Measurements from ENCODE around the gene MAP3K5.

DNA sequence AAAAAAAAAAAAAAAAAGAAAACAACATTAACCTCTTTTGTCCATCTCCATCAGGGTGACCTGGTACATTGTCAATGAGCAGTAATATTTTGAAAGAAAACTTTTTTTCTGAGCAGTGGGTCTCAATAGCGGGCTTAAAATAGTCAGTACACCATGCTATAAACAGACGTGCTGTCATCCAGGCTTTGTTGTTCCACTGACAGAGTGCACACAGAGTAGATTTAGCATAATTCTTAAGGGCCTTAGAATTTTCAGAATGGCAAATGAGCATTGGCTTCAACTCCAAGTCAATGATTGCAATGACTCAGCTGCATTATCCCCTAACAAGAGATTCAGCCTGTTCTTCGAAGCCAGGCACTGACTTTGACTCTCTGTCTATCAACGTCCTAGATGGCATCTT is 277.7 kb downstream of the MAP3K5 start:
- TF ChIP-seq, protein P1, sequence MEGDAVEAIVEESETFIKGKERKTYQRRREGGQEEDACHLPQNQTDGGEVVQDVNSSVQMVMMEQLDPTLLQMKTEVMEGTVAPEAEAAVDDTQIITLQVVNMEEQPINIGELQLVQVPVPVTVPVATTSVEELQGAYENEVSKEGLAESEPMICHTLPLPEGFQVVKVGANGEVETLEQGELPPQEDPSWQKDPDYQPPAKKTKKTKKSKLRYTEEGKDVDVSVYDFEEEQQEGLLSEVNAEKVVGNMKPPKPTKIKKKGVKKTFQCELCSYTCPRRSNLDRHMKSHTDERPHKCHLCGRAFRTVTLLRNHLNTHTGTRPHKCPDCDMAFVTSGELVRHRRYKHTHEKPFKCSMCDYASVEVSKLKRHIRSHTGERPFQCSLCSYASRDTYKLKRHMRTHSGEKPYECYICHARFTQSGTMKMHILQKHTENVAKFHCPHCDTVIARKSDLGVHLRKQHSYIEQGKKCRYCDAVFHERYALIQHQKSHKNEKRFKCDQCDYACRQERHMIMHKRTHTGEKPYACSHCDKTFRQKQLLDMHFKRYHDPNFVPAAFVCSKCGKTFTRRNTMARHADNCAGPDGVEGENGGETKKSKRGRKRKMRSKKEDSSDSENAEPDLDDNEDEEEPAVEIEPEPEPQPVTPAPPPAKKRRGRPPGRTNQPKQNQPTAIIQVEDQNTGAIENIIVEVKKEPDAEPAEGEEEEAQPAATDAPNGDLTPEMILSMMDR (conservative IDR thresholded peaks at IDR 0.05 in 1 of 2, IDR thresholded peaks at IDR 0.05 in 1 of 2; ENCODE audit: low read depth in 1 of 2, low read length in 2 of 2), result no peak
- TF ChIP-seq EZH2 (IDR thresholded peaks at IDR 0.05; ENCODE audit: low read length, missing control alignments), result no peak
